CD14-positive monocyte (primary cell): ENCODE data around the gene AVPR2. TPM values are rescaled to one million over a fixed set of nuclear protein-coding genes. Genes with fewer than 3 reads are reported as not detected.
A peak's percentile ranks its signal among the peaks of the same experiment; 100 is the strongest.

Experiments used
- DNase-seq, 3 donors: peaks; one replicate each; pipeline ENCODE4 v3.0.0-alpha.2; 2011 to 2022
- H2AFZ ChIP-seq: 2 replicates; pipeline ENCODE4 v1.6.0; 2012; ENCODE audit warnings: mild to moderate bottlenecking, low read depth, low read length, inconsistent platforms; ENCODE audit not compliant: insufficient read depth, poor library complexity, severe bottlenecking
- H3K27ac ChIP-seq, 2 donors: 1 replicate in 1 of 2; 2 replicates in 1 of 2; pipeline ENCODE4 v1.5.1; 2012 to 2013; ENCODE audit warnings: low read length in 2 of 2, control low read depth in 1 of 2, inconsistent platforms in 1 of 2, low read depth in 1 of 2, mild to moderate bottlenecking in 1 of 2
- H3K27me3 ChIP-seq, 2 donors: one replicate each; pipeline versions ENCODE4 v1.6.0 to v1.6.1; 2011 to 2013; ENCODE audit warnings: low read length in 2 of 2; ENCODE audit not compliant: control insufficient read depth in 2 of 2, insufficient read depth in 2 of 2
- H3K36me3 ChIP-seq, 2 donors: replicated peaks in 1 of 2; 1 replicate in 1 of 2; 2 replicates in 1 of 2; pipeline versions ENCODE4 v1.5.1 to v1.6.1; 2012 to 2013; ENCODE audit warnings: low read length in 2 of 2, control low read depth in 1 of 2, inconsistent platforms in 1 of 2, mild to moderate bottlenecking in 1 of 2; ENCODE audit not compliant: insufficient read depth in 2 of 2, control insufficient read depth in 1 of 2
- H3K4me1 ChIP-seq, 2 donors: 1 replicate in 1 of 2; 2 replicates in 1 of 2; pipeline versions ENCODE4 v1.5.1 to v1.6.1; 2012 to 2013; ENCODE audit warnings: low read length in 2 of 2, control low read depth in 1 of 2, inconsistent platforms in 1 of 2, mild to moderate bottlenecking in 1 of 2, moderate library complexity in 1 of 2; ENCODE audit not compliant: insufficient read depth in 2 of 2, control insufficient read depth in 1 of 2
- H3K4me2 ChIP-seq: replicated peaks from 2 replicates; pipeline ENCODE3; 2012; ENCODE audit warnings: low read length, moderate library complexity, mild to moderate bottlenecking; ENCODE audit not compliant: poor library complexity, severe bottlenecking; ENCODE audit errors: extremely low read depth
- H3K4me3 ChIP-seq, 3 experiments: fragments of 200-600 bp in 1 of 3; sonication (generic) in 1 of 3; replicated peaks in 1 of 3; 1 replicate in 2 of 3; 2 replicates in 1 of 3; pipeline ENCODE4 v1.5.1; 2011 to 2013; ENCODE audit warnings: low read length in 3 of 3, mild to moderate bottlenecking in 3 of 3, control low read depth in 2 of 3, low read depth in 2 of 3, inconsistent platforms in 1 of 3, moderate library complexity in 1 of 3
- H3K79me2 ChIP-seq: 2 replicates; pipeline ENCODE4 v1.6.0; 2012; ENCODE audit warnings: mild to moderate bottlenecking, control low read depth, inconsistent platforms, low read length, moderate library complexity; ENCODE audit not compliant: insufficient read depth
- H3K9ac ChIP-seq: 2 replicates; pipeline ENCODE4 v1.6.0; 2017; ENCODE audit warnings: low read length, mild to moderate bottlenecking; ENCODE audit not compliant: insufficient read depth, poor library complexity, severe bottlenecking
- H3K9me3 ChIP-seq, 2 donors: replicated peaks in 1 of 2; 1 replicate in 1 of 2; 2 replicates in 1 of 2; pipeline versions ENCODE4 v1.5.1 to v1.6.1; 2012 to 2013; ENCODE audit warnings: low read length in 2 of 2, control low read depth in 1 of 2; ENCODE audit not compliant: control insufficient read depth in 1 of 2, insufficient read depth in 1 of 2
- H4K20me1 ChIP-seq: 2 replicates; pipeline ENCODE4 v1.6.0; 2012; ENCODE audit warnings: mild to moderate bottlenecking, low read length, control low read depth, moderate library complexity; ENCODE audit not compliant: insufficient read depth
- H3K27ac Mint-ChIP-seq, 7 donors: one replicate each; pipeline ENCODE4 v1.8.0; 2020; ENCODE audit warnings: mild to moderate bottlenecking in 7 of 7, mixed read lengths in 7 of 7, moderate library complexity in 6 of 7, inconsistent platforms in 2 of 7
- H3K27me3 Mint-ChIP-seq, 3 donors: one replicate each; pipeline ENCODE4 v1.8.0; 2021 to 2022; ENCODE audit warnings: low read depth in 3 of 3, mild to moderate bottlenecking in 3 of 3, mixed read lengths in 3 of 3, moderate library complexity in 3 of 3, inconsistent platforms in 1 of 3
- H3K36me3 Mint-ChIP-seq, 2 donors: one replicate each; pipeline ENCODE4 v1.8.0; 2020; ENCODE audit warnings: mixed read lengths in 2 of 2, inconsistent platforms in 1 of 2, mild to moderate bottlenecking in 1 of 2
- H3K4me1 Mint-ChIP-seq: one replicate; pipeline ENCODE4 v1.8.0; 2020; ENCODE audit warnings: mild to moderate bottlenecking, mixed read lengths
- H3K4me3 Mint-ChIP-seq, 2 donors: one replicate each; pipeline ENCODE4 v1.8.0; 2020; ENCODE audit warnings: mild to moderate bottlenecking in 2 of 2, mixed read lengths in 2 of 2, moderate library complexity in 1 of 2
- H3K9me3 Mint-ChIP-seq, 7 donors: one replicate each; pipeline ENCODE4 v1.8.0; 2020 to 2022; ENCODE audit warnings: mixed read lengths in 7 of 7, mild to moderate bottlenecking in 6 of 7, moderate library complexity in 6 of 7, inconsistent platforms in 2 of 7
- WGBS: methylation state at CpG from one replicate; pipeline ENCODE4 v1.1.5; 2013; ENCODE audit warnings: missing lambda C conversion rate; ENCODE audit not compliant: insufficient coverage; 5-methylcytosine and 5-hydroxymethylcytosine counted together
- intact Hi-C, 2 donors: fragments of 100-400 bp; cut with micrococcal nuclease; formaldehyde crosslinking; loops; one replicate each; pipeline versions ENCODE4 v1.15.0 to v1.15.1; 2023
- polyA minus RNA-seq: library from RNA; depleted of rRNA, polyadenylated mRNA; stranded (reverse); fragments of >200 nt; gene quantifications from 2 replicates; pipeline ENCODE4 v1.2.3, GENCODE V29; 2012
- polyA plus RNA-seq, 3 donors: library from polyadenylated mRNA; depleted of rRNA in 1 of 3; unstranded in 2 of 3; stranded (reverse) in 1 of 3; fragments of 300-500 nt in 2 of 3; fragments of >200 nt in 1 of 3; fragmentation: Illumina TruSeq in 2 of 3; gene quantifications; 1 replicate in 2 of 3; 2 replicates in 1 of 3; pipeline ENCODE4 v1.2.3, GENCODE V29; 2012 to 2021
- total RNA-seq, 12 experiments: library from RNA in 1 of 12; stranded (reverse) in 1 of 12; fragments of 120-200 nt in 1 of 12; gene quantifications; one replicate each; pipeline ENCODE4 v1.2.4 and lab custom pipeline; 2013 to 2026; ENCODE audit warnings: mixed read lengths in 6 of 12, inconsistent platforms in 1 of 12
- TF ChIP-seq, protein P1 (sequence below): fragments of 200-600 bp; IDR thresholded peaks from one replicate; pipeline ENCODE4 v1.8.0; 2022; ENCODE audit warnings: antibody characterized with exemption, mild to moderate bottlenecking

Gene AVPR2
- total RNA-seq (2013) = 0.48 TPM
- under 1 TPM in 2 of 3 donors, not detected in 1; 0.14 to 0.27 TPM for polyA plus RNA-seq
- polyA minus RNA-seq = 0.56 TPM in 1 of 2 replicates, not detected in the other
- total RNA-seq (lab: John Stamatoyannopoulos, UW) = 0 to 0.46 (median 0.12) reads per million in 11 experiments

DNA sequence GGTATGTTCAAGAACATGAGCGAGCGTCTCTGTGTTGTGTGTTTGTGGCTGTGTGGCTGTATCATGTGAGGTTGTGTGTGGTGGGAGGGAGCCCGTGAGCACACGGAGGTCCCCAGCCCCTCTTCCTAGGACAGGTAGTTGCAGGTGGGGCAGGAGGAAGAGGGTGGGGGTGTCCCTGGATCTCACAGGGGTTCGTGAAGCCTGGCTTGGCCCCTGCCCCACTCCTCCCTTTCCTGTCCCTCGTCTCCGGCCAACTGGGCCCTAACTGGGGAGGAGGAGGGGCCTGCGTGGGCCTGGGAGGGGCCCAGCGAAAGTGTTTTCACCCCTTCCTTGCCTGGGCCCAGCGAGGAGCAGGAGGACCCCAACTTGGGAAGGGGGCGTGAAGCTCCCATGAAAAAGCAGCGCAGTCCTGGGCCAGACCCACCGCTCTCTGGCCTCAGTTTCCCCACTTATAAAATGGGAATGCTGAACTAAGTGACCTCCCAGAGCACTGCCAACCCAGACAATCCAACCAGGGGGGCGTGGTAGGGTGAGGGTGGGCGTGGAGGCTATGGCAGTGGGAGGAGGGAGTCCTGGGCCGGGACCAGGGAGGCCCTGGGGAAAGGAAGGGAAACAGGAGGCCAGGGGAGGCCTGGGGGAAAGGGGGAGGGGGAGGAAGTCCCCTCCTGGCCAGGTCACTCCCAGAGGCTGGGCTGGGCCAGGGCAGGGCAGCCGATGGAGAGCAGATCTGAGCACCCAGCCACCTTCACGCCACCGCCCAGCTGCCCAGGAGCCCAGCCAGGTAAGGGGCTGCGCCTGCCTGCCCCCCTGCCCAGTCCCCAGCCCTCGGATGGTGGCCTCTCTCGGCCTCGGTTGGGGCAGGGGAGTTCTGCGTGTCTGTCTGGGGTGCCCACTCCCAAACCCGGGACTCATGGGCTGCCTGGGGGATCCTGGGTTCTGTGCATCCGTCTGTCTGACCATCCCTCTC is at the start of gene AVPR2:
Gene AVPR2, plus strand, starts transcription at position 683 of the 967 bp plus-strand sequence. CDS start 473 bp downstream, outside the sequence.
- intact Hi-C loops = no loop called here
- no peak within 1 kb of the TSS for H2AFZ ChIP-seq
- peaks cover 3 to 16% of the 10 kb centered on the region in 2 donors for H3K36me3 Mint-ChIP-seq
- H3K27ac ChIP-seq = peak within 1 kb of the TSS; percentile 41 to 46
- H3K4me2 ChIP-seq = peak within 1 kb of the TSS; percentile 58
- no peaks in the 10 kb centered on the region for H3K27me3 ChIP-seq
- TF ChIP-seq, protein P1, sequence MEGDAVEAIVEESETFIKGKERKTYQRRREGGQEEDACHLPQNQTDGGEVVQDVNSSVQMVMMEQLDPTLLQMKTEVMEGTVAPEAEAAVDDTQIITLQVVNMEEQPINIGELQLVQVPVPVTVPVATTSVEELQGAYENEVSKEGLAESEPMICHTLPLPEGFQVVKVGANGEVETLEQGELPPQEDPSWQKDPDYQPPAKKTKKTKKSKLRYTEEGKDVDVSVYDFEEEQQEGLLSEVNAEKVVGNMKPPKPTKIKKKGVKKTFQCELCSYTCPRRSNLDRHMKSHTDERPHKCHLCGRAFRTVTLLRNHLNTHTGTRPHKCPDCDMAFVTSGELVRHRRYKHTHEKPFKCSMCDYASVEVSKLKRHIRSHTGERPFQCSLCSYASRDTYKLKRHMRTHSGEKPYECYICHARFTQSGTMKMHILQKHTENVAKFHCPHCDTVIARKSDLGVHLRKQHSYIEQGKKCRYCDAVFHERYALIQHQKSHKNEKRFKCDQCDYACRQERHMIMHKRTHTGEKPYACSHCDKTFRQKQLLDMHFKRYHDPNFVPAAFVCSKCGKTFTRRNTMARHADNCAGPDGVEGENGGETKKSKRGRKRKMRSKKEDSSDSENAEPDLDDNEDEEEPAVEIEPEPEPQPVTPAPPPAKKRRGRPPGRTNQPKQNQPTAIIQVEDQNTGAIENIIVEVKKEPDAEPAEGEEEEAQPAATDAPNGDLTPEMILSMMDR = no peak
- no peaks in the 10 kb centered on the region for H3K9me3 ChIP-seq
- H3K4me1 Mint-ChIP-seq = peaks cover 53% of the 10 kb centered on the region
- peak within 1 kb of the TSS in 1 of 3 experiments; percentile 50 for H3K4me3 ChIP-seq
- peaks cover 15 to 17% of the 10 kb centered on the region in 2 donors for H3K36me3 ChIP-seq
- no peak for DNase-seq
- H3K9me3 Mint-ChIP-seq = peaks cover 0 to 8% (median 0%) of the 10 kb centered on the region in 7 donors
- WGBS = 16% methylated on average over 6 of the region's 26 CpGs
- peak within 1 kb of the TSS in 6 of 7 donors; percentile 37 to 88 (median 59) for H3K27ac Mint-ChIP-seq
- no peaks in the 10 kb centered on the region for H3K79me2 ChIP-seq
- peaks cover 33% of the 10 kb centered on the region for H4K20me1 ChIP-seq
- H3K4me1 ChIP-seq = peaks cover 53 to 55% of the 10 kb centered on the region in 2 donors
- peak within 1 kb of the TSS; percentile 41 to 72 for H3K4me3 Mint-ChIP-seq
- H3K9ac ChIP-seq = no peak within 1 kb of the TSS
- H3K27me3 Mint-ChIP-seq = peaks cover 0 to 49% (median 3%) of the 10 kb centered on the region in 3 donors

DNA sequence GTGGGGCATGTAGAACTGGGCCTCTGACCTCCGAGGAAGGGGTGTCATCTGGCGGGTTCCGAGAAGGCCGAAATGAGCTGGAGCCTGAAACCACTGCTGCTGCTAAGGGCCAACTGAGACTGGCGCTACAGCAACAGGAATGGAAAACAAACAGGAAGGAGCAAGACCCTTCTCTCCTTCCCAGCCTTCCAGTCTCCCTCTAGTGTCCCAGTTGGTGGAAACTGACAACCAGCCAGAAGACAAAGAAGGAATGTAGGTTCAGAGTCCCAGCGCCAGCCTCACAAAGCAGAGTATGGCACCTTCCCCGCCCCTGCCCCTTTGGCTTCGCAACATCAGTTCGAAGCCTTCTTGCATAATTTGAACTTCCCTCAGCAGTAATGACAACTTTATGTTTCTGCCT is 49.8 kb upstream of the AVPR2 start:
- no peaks in the 10 kb centered on the region for H3K79me2 ChIP-seq
- no peak overlapping the region for H3K27ac ChIP-seq
- H3K4me3 Mint-ChIP-seq = no peak overlapping the region
- H3K4me1 ChIP-seq = no peaks in the 10 kb centered on the region
- H3K9me3 ChIP-seq = no peaks in the 10 kb centered on the region
- peaks cover 0 to 5% (median 2%) of the 10 kb centered on the region in 7 donors for H3K9me3 Mint-ChIP-seq
- H3K9ac ChIP-seq = no peak overlapping the region
- TF ChIP-seq, protein P1 = no peak
- 77% methylated on average over 4 of the region's 9 CpGs for WGBS
- intact Hi-C loops = no loop called here
- H3K36me3 Mint-ChIP-seq = no peaks in the 10 kb centered on the region
- no peak for DNase-seq
- H3K4me2 ChIP-seq = no peak overlapping the region
- no peak overlapping the region for H3K4me3 ChIP-seq
- peaks cover 21 to 73% (median 34%) of the 10 kb centered on the region in 3 donors for H3K27me3 Mint-ChIP-seq
- H3K4me1 Mint-ChIP-seq = no peaks in the 10 kb centered on the region
- no peaks in the 10 kb centered on the region for H4K20me1 ChIP-seq
- peaks cover 10 to 40% of the 10 kb centered on the region in 2 donors for H3K27me3 ChIP-seq
- no peaks in the 10 kb centered on the region for H3K36me3 ChIP-seq
- H3K27ac Mint-ChIP-seq = no peak overlapping the region
- no peak overlapping the region for H2AFZ ChIP-seq
